Measurements from ENCODE around the gene KLRB1. TPM values are rescaled to one million over a fixed set of nuclear protein-coding genes. Genes with fewer than 3 reads are reported as not detected.
"Not testable (repeated sequence)": the region's sequence is repeated elsewhere in the genome, so short reads cannot be mapped to it uniquely, and the experiment has no call there.

KLRB1 gene
- polyA plus RNA-seq, 1 donor (not counting 4 experiments of a cell fraction or from before 2014, with no cell fraction given), result not detected

DNA sequence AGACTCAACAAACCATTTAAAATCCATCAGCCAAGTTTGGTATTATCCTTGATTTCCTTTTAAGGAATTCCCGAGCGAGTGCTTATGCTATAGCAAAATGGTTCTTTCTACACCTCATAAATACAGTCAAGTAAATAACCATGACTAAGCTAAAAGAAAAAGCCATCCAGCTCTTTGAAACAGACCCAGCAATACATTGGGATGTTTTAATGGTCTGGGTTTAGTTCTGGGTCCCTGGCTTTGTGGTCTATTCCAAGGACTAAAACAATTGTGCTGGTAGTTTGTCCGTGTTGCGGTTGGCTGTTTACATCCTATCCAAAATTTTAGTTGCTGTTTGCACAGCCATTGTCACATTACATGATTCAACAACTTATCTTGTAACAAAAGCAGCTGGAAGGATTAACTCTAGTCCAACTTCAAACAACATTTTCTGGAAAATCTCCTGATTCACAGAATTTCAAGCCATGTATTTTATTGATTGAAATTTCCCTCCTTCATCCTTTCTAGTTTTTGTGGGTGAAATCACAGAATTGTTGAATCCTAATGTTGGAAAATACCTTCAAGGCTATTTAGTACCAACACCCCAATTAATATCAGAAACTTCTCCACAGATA lies 19.6 kb downstream of the KLRB1 start:
- Histone ChIP-seq H3K36me3 (ENCODE audit: control insufficient read depth in 2 of 2, extremely low read depth in 1 of 2, insufficient read depth in 2 of 2, low read length in 2 of 2) (no peaks in the 10 kb centered on the region), H3K79me2 (ENCODE audit: control insufficient read depth, insufficient read depth, low read length) (no peaks in the 10 kb centered on the region), H3K27ac (ENCODE audit: control insufficient read depth, insufficient read depth, low read length) (no peak overlapping the region), H4K20me1 (ENCODE audit: control insufficient read depth, extremely low read depth, insufficient read depth, low read length) (no peaks in the 10 kb centered on the region), H3K4me3 (ENCODE audit: control insufficient read depth in 2 of 3, extremely low read depth in 1 of 3, insufficient read depth in 2 of 3, low read depth in 1 of 3, low read length in 3 of 3) (no peak overlapping the region), H2AFZ (ENCODE audit: control insufficient read depth, low read length) (no peak overlapping the region), H3K4me1 (ENCODE audit: control insufficient read depth, extremely low read depth, insufficient read depth, low read length) (no peaks in the 10 kb centered on the region), H3K4me2 (ENCODE audit: control insufficient read depth, extremely low read depth, insufficient read depth, low read depth, low read length) (no peak overlapping the region), H3K27me3 (ENCODE audit: control insufficient read depth, extremely low read depth, insufficient read depth, low read length) (no peaks in the 10 kb centered on the region), H3K9me1 (ENCODE audit: control insufficient read depth, extremely low read depth, insufficient read depth, low read length) (no peaks in the 10 kb centered on the region), H3K9ac (ENCODE audit: control insufficient read depth, extremely low read depth, insufficient read depth, low read length) (no peak overlapping the region), H3K9me3 (ENCODE audit: control insufficient read depth, low read depth, low read length) (no peaks in the 10 kb centered on the region)
- dilution Hi-C loops (cut with MboI; ENCODE audit: extremely low pct_ligation_motif_present, low sequenced_read_pairs), result no loop called here
- no peak for DNase-seq (ENCODE audit: low read depth, low spot score)
- FAIRE-seq, result no peak
- no peak for TF ChIP-seq EZH2 (IDR thresholded peaks at IDR 0.05; ENCODE audit: low read length)
- TF ChIP-seq, protein P1, sequence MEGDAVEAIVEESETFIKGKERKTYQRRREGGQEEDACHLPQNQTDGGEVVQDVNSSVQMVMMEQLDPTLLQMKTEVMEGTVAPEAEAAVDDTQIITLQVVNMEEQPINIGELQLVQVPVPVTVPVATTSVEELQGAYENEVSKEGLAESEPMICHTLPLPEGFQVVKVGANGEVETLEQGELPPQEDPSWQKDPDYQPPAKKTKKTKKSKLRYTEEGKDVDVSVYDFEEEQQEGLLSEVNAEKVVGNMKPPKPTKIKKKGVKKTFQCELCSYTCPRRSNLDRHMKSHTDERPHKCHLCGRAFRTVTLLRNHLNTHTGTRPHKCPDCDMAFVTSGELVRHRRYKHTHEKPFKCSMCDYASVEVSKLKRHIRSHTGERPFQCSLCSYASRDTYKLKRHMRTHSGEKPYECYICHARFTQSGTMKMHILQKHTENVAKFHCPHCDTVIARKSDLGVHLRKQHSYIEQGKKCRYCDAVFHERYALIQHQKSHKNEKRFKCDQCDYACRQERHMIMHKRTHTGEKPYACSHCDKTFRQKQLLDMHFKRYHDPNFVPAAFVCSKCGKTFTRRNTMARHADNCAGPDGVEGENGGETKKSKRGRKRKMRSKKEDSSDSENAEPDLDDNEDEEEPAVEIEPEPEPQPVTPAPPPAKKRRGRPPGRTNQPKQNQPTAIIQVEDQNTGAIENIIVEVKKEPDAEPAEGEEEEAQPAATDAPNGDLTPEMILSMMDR (optimal IDR thresholded peaks at IDR 0.05 in 1 of 3, IDR thresholded peaks at IDR 0.05 in 1 of 3, conservative IDR thresholded peaks at IDR 0.05 in 1 of 3; ENCODE audit: extremely low read depth in 1 of 3, insufficient read depth in 2 of 3, low read length in 3 of 3), result no peak

DNA sequence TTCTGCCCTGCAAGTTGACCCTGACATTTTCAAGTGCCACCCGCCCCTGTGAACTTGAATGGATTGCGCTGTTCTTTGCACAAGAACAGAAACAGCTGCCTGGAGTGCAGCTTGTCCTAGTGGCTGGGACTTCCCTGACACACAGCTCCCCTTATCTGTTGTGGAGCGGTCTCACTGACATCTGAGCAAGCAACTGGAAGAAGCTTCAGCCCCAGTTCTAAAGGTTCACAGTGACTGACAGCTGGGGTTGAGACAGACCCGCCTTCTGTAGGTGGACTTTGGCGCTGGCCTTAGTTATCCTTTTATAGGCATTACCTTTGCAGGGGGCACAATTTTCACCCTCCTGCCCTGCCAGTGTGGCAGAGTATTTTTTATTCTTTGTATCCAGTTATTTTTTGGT lies 30.0 kb downstream of the KLRB1 start:
- H3K4me2 ChIP-seq (ENCODE audit: control insufficient read depth, extremely low read depth, insufficient read depth, low read depth, low read length); H3K79me2 ChIP-seq (ENCODE audit: control insufficient read depth, insufficient read depth, low read length); H2AFZ ChIP-seq (ENCODE audit: control insufficient read depth, low read length); FAIRE-seq; DNase-seq (ENCODE audit: low read depth, low spot score); H4K20me1 ChIP-seq (ENCODE audit: control insufficient read depth, extremely low read depth, insufficient read depth, low read length); H3K27ac ChIP-seq (ENCODE audit: control insufficient read depth, insufficient read depth, low read length); H3K9me1 ChIP-seq (ENCODE audit: control insufficient read depth, extremely low read depth, insufficient read depth, low read length); H3K27me3 ChIP-seq (ENCODE audit: control insufficient read depth, extremely low read depth, insufficient read depth, low read length); H3K9ac ChIP-seq (ENCODE audit: control insufficient read depth, extremely low read depth, insufficient read depth, low read length); dilution Hi-C loops (cut with MboI; ENCODE audit: extremely low pct_ligation_motif_present, low sequenced_read_pairs); H3K4me3 ChIP-seq (ENCODE audit: control insufficient read depth in 2 of 3, extremely low read depth in 1 of 3, insufficient read depth in 2 of 3, low read depth in 1 of 3, low read length in 3 of 3); H3K36me3 ChIP-seq (ENCODE audit: control insufficient read depth in 2 of 2, extremely low read depth in 1 of 2, insufficient read depth in 2 of 2, low read length in 2 of 2); H3K9me3 ChIP-seq (ENCODE audit: control insufficient read depth, low read depth, low read length); H3K4me1 ChIP-seq (ENCODE audit: control insufficient read depth, extremely low read depth, insufficient read depth, low read length): not testable (repeated sequence)

DNA sequence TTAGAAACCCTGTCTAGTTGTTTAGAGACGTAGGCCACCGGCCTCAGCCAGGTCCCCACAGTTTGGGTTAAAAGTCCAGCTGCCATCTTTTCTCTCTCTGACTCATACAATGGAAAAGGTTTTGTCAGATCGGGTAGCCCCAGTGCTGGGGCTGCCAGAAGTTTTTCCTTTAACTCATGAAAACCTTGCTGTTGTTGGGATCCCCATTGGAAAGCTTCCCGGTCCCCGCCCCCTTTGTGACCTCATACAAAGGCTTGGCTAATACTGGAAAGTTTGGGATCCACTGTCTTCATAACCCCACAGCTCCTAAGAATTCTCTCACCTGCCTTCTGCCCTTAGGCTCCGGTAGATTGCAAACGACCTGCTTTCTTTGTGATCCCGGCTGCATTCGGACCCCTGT lies 40.6 kb downstream of the KLRB1 start:
- dilution Hi-C loops (cut with MboI; ENCODE audit: extremely low pct_ligation_motif_present, low sequenced_read_pairs); H3K4me2 ChIP-seq (ENCODE audit: control insufficient read depth, extremely low read depth, insufficient read depth, low read depth, low read length); H3K9ac ChIP-seq (ENCODE audit: control insufficient read depth, extremely low read depth, insufficient read depth, low read length): not testable (repeated sequence)

DNA sequence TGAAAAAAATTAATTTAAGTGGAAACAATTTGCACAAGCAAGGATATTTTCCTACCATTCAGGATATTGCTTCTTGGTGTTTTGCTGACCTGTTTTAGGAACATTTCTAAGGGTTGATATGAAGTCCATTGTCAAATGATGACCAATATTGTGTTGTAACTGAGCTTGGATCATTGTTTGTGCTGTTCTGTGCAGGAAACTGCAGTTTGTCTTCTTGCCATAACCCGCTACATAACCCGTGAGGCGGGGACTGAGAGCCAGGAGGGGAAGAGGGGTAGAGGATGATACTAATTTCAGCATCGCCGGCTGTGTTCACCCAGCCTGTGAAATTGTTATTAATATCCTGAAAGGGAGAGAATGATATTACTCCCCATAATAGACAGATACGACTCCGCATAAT lies 41.6 kb downstream of the KLRB1 start:
- H3K4me3 ChIP-seq (ENCODE audit: control insufficient read depth in 2 of 3, extremely low read depth in 1 of 3, insufficient read depth in 2 of 3, low read depth in 1 of 3, low read length in 3 of 3); H3K4me1 ChIP-seq (ENCODE audit: control insufficient read depth, extremely low read depth, insufficient read depth, low read length); H3K27ac ChIP-seq (ENCODE audit: control insufficient read depth, insufficient read depth, low read length); DNase-seq (ENCODE audit: low read depth, low spot score); H3K4me2 ChIP-seq (ENCODE audit: control insufficient read depth, extremely low read depth, insufficient read depth, low read depth, low read length); dilution Hi-C loops (cut with MboI; ENCODE audit: extremely low pct_ligation_motif_present, low sequenced_read_pairs); H3K9me1 ChIP-seq (ENCODE audit: control insufficient read depth, extremely low read depth, insufficient read depth, low read length); H3K9ac ChIP-seq (ENCODE audit: control insufficient read depth, extremely low read depth, insufficient read depth, low read length); H3K79me2 ChIP-seq (ENCODE audit: control insufficient read depth, insufficient read depth, low read length); H3K27me3 ChIP-seq (ENCODE audit: control insufficient read depth, extremely low read depth, insufficient read depth, low read length); H4K20me1 ChIP-seq (ENCODE audit: control insufficient read depth, extremely low read depth, insufficient read depth, low read length); FAIRE-seq; H3K9me3 ChIP-seq (ENCODE audit: control insufficient read depth, low read depth, low read length); H3K36me3 ChIP-seq (ENCODE audit: control insufficient read depth in 2 of 2, extremely low read depth in 1 of 2, insufficient read depth in 2 of 2, low read length in 2 of 2); H2AFZ ChIP-seq (ENCODE audit: control insufficient read depth, low read length): not testable (repeated sequence)

More for the DNA sequence above, 40.6 kb downstream of the KLRB1 start:
- H3K79me2 ChIP-seq (ENCODE audit: control insufficient read depth, insufficient read depth, low read length); H4K20me1 ChIP-seq (ENCODE audit: control insufficient read depth, extremely low read depth, insufficient read depth, low read length); H3K9me3 ChIP-seq (ENCODE audit: control insufficient read depth, low read depth, low read length); DNase-seq (ENCODE audit: low read depth, low spot score); H3K27ac ChIP-seq (ENCODE audit: control insufficient read depth, insufficient read depth, low read length); H3K9me1 ChIP-seq (ENCODE audit: control insufficient read depth, extremely low read depth, insufficient read depth, low read length); H3K36me3 ChIP-seq (ENCODE audit: control insufficient read depth in 2 of 2, extremely low read depth in 1 of 2, insufficient read depth in 2 of 2, low read length in 2 of 2); FAIRE-seq; H3K4me3 ChIP-seq (ENCODE audit: control insufficient read depth in 2 of 3, extremely low read depth in 1 of 3, insufficient read depth in 2 of 3, low read depth in 1 of 3, low read length in 3 of 3); H3K4me1 ChIP-seq (ENCODE audit: control insufficient read depth, extremely low read depth, insufficient read depth, low read length); H3K27me3 ChIP-seq (ENCODE audit: control insufficient read depth, extremely low read depth, insufficient read depth, low read length); H2AFZ ChIP-seq (ENCODE audit: control insufficient read depth, low read length): not testable (repeated sequence)
